GM12872 (cell line): ENCODE results near the gene TBATA.

Experiments
- CTCF ChIP-seq: IDR thresholded peaks from 3 replicates; pipeline ENCODE4 v1.5.1; 2011; ENCODE audit warnings: low read depth, mild to moderate bottlenecking, low read length, moderate library complexity; ENCODE audit not compliant: insufficient read depth

TBATA gene

GRCh38 chr10:70761727-70762350 is 23.3 kb downstream of the TBATA start:
- no peak for TF ChIP-seq CTCF

GRCh38 chr10:70761031-70761601 is 24.1 kb downstream of the TBATA start:
- no peak for TF ChIP-seq CTCF

- no peak for TF ChIP-seq CTCF
Measured at GRCh38 chr10:70760271-70760787, 24.8 kb downstream of the TBATA start.

- no peak for TF ChIP-seq CTCF
Measured at GRCh38 chr10:70759781-70760180, 25.4 kb downstream of the TBATA start.

GRCh38 chr10:70758757-70759514 is 26.2 kb downstream of the TBATA start:
- TF ChIP-seq CTCF = peak; percentile 81

- no peak for TF ChIP-seq CTCF
Measured at GRCh38 chr10:70757856-70758255, 27.3 kb downstream of the TBATA start.

GRCh38 chr10:70756700-70757360 is 28.3 kb downstream of the TBATA start:
- TF ChIP-seq CTCF = no peak
